Fibroblast of lung (primary cell): ENCODE results near the gene RBM38. TPM values are rescaled to one million over a fixed set of nuclear protein-coding genes. Genes with fewer than 3 reads are reported as not detected.

Experiments
- DNase-seq, 2 donors: peaks; one replicate each; pipeline versions ENCODE4 v3.0.0 to v3.0.0-alpha.2; 2010; ENCODE audit warnings: low read depth in 2 of 2
- H2AFZ ChIP-seq: 2 replicates; pipeline ENCODE4 v1.5.1; 2012; ENCODE audit warnings: low read length, control low read depth, inconsistent platforms
- H3K27ac ChIP-seq: 2 replicates; pipeline ENCODE4 v1.5.1; 2011; ENCODE audit warnings: low read length, control low read depth; ENCODE audit not compliant: insufficient read depth
- H3K27me3 ChIP-seq: 2 replicates; pipeline ENCODE4 v1.5.1; 2011; ENCODE audit warnings: mild to moderate bottlenecking, low read length; ENCODE audit not compliant: control insufficient read depth, insufficient read depth
- H3K36me3 ChIP-seq: 2 replicates; pipeline ENCODE4 v1.5.1; 2011; ENCODE audit warnings: low read length; ENCODE audit not compliant: control insufficient read depth, insufficient read depth
- H3K4me1 ChIP-seq: 2 replicates; pipeline ENCODE4 v1.5.1; 2011; ENCODE audit warnings: low read length; ENCODE audit not compliant: control insufficient read depth, insufficient read depth; ENCODE audit errors: extremely low read depth
- H3K4me2 ChIP-seq: 2 replicates; pipeline ENCODE4 v1.5.1; 2011; ENCODE audit warnings: low read length, control low read depth; ENCODE audit not compliant: insufficient read depth; ENCODE audit errors: extremely low read depth
- H3K4me3 ChIP-seq, 4 experiments: fragments of 200-600 bp in 1 of 4; sonication (generic) in 1 of 4; replicated peaks in 1 of 4; 2 replicates each; pipeline ENCODE4 v1.5.1; 2011 to 2016; ENCODE audit warnings: low read length in 4 of 4, low read depth in 3 of 4, mild to moderate bottlenecking in 3 of 4, control low read depth in 2 of 4, inconsistent platforms in 1 of 4, mixed read lengths in 1 of 4; ENCODE audit not compliant: insufficient read depth in 1 of 4; ENCODE audit errors: control extremely low read depth in 1 of 4
- H3K79me2 ChIP-seq: 2 replicates; pipeline ENCODE4 v1.5.1; 2012; ENCODE audit warnings: mild to moderate bottlenecking, low read length, inconsistent platforms; ENCODE audit not compliant: control insufficient read depth, insufficient read depth
- H3K9ac ChIP-seq: 2 replicates; pipeline ENCODE4 v1.5.1; 2011; ENCODE audit warnings: mild to moderate bottlenecking, low read length, control low read depth; ENCODE audit not compliant: insufficient read depth
- H3K9me3 ChIP-seq: 2 replicates; pipeline ENCODE4 v1.5.1; 2012; ENCODE audit warnings: low read depth, low read length; ENCODE audit not compliant: control insufficient read depth, insufficient read depth
- H4K20me1 ChIP-seq: 2 replicates; pipeline ENCODE4 v1.5.1; 2011; ENCODE audit warnings: low read length; ENCODE audit not compliant: control insufficient read depth, insufficient read depth; ENCODE audit errors: extremely low read depth
- CTCF ChIP-seq, 2 donors: IDR thresholded peaks in 1 of 2; conservative IDR thresholded peaks in 1 of 2; 1 replicate in 1 of 2; 2 replicates in 1 of 2; pipeline ENCODE4 v1.5.1; 2011 to 2012; ENCODE audit warnings: low read length in 2 of 2, control low read depth in 1 of 2, inconsistent platforms in 1 of 2, low read depth in 1 of 2, mild to moderate bottlenecking in 1 of 2
- EZH2 ChIP-seq: IDR thresholded peaks from 2 replicates; pipeline ENCODE4 v1.5.1; 2012; ENCODE audit warnings: low read length, control low read depth, mild to moderate bottlenecking; ENCODE audit errors: missing control alignments
- polyA plus RNA-seq, 2 donors: library from polyadenylated mRNA; depleted of rRNA in 1 of 2; stranded (reverse) in 1 of 2; unstranded in 1 of 2; fragments of >200 nt; gene quantifications; 2 replicates each; pipeline ENCODE4 v1.2.1, GENCODE V29; 2011 to 2012; ENCODE audit warnings: missing spikeins in 1 of 2
- total RNA-seq: library from RNA; depleted of rRNA; stranded (reverse); fragments of >200 nt; gene quantifications from 2 replicates; pipeline ENCODE4 v1.2.1, GENCODE V29; 2014

RBM38 gene
- total and polyA plus RNA-seq, 2 donors (not counting 1 experiment from before 2014, with no cell fraction given) = 3.9 to 7.9 TPM

- Histone ChIP-seq H2AFZ (no peak overlapping the region), H3K4me2 (no peak overlapping the region), H3K36me3 (no peaks in the 10 kb centered on the region), H3K9me3 (no peaks in the 10 kb centered on the region), H3K9ac (no peak overlapping the region), H3K4me3 (no peak overlapping the region), H3K27ac (no peak overlapping the region), H4K20me1 (no peaks in the 10 kb centered on the region), H3K79me2 (no peaks in the 10 kb centered on the region), H3K27me3 (no peaks in the 10 kb centered on the region), H3K4me1 (peaks cover 7% of the 10 kb centered on the region)
- no peak for TF ChIP-seq EZH2
- no peak for TF ChIP-seq CTCF (conservative IDR thresholded peaks at IDR 0.05 in 1 of 2, IDR thresholded peaks at IDR 0.05 in 1 of 2; ENCODE audit: low read depth in 1 of 2, low read length in 2 of 2)
- DNase-seq = no peak
Observed at GRCh38 chr20:57444394-57445048, 53.3 kb downstream of the RBM38 start.

- no peak overlapping the region for H3K4me3 ChIP-seq
- H3K4me1 ChIP-seq = peaks cover 7% of the 10 kb centered on the region
- no peaks in the 10 kb centered on the region for H3K9me3 ChIP-seq
- peak overlapping the region; percentile 25 for H3K4me2 ChIP-seq
- H3K27me3 ChIP-seq = no peaks in the 10 kb centered on the region
- H2AFZ ChIP-seq = no peak overlapping the region
- peak; percentile 42 to 54 for DNase-seq
- H3K27ac ChIP-seq = no peak overlapping the region
- no peaks in the 10 kb centered on the region for H3K79me2 ChIP-seq
- H3K36me3 ChIP-seq = no peaks in the 10 kb centered on the region
- TF ChIP-seq EZH2 (no peak), CTCF (conservative IDR thresholded peaks at IDR 0.05 in 1 of 2, IDR thresholded peaks at IDR 0.05 in 1 of 2; ENCODE audit: low read depth in 1 of 2, low read length in 2 of 2) (no peak)
- H4K20me1 ChIP-seq = no peaks in the 10 kb centered on the region
- H3K9ac ChIP-seq = no peak overlapping the region
Observed at GRCh38 chr20:57445298-57445697, 54.1 kb downstream of the RBM38 start.

- Histone ChIP-seq H3K9me3 (no peaks in the 10 kb centered on the region), H3K9ac (no peak overlapping the region), H2AFZ (no peak overlapping the region), H3K4me1 (peaks cover 6% of the 10 kb centered on the region), H3K36me3 (no peaks in the 10 kb centered on the region), H3K4me3 (no peak overlapping the region), H4K20me1 (no peaks in the 10 kb centered on the region), H3K4me2 (peak overlapping the region; percentile 25), H3K79me2 (no peaks in the 10 kb centered on the region), H3K27ac (no peak overlapping the region), H3K27me3 (no peaks in the 10 kb centered on the region)
- TF ChIP-seq CTCF (conservative IDR thresholded peaks at IDR 0.05 in 1 of 2, IDR thresholded peaks at IDR 0.05 in 1 of 2; ENCODE audit: low read depth in 1 of 2, low read length in 2 of 2) (no peak), EZH2 (no peak)
- no peak for DNase-seq
Observed at GRCh38 chr20:57445774-57446173, 54.6 kb downstream of the RBM38 start.
